ENCODE results near the gene COPZ2.

The COPZ2 gene

GRCh38 chr17:47986520-47986919 is 51.1 kb downstream of the COPZ2 start:
- no peak overlapping the region for H3K4me3 ChIP-seq (ENCODE audit: low read depth, low read length)
- DNase-seq (ENCODE audit: low read depth) = no peak
- TF ChIP-seq, protein P1, sequence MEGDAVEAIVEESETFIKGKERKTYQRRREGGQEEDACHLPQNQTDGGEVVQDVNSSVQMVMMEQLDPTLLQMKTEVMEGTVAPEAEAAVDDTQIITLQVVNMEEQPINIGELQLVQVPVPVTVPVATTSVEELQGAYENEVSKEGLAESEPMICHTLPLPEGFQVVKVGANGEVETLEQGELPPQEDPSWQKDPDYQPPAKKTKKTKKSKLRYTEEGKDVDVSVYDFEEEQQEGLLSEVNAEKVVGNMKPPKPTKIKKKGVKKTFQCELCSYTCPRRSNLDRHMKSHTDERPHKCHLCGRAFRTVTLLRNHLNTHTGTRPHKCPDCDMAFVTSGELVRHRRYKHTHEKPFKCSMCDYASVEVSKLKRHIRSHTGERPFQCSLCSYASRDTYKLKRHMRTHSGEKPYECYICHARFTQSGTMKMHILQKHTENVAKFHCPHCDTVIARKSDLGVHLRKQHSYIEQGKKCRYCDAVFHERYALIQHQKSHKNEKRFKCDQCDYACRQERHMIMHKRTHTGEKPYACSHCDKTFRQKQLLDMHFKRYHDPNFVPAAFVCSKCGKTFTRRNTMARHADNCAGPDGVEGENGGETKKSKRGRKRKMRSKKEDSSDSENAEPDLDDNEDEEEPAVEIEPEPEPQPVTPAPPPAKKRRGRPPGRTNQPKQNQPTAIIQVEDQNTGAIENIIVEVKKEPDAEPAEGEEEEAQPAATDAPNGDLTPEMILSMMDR (IDR thresholded peaks at IDR 0.05; ENCODE audit: insufficient read depth, low read depth, low read length, missing control alignments) = no peak

DNA sequence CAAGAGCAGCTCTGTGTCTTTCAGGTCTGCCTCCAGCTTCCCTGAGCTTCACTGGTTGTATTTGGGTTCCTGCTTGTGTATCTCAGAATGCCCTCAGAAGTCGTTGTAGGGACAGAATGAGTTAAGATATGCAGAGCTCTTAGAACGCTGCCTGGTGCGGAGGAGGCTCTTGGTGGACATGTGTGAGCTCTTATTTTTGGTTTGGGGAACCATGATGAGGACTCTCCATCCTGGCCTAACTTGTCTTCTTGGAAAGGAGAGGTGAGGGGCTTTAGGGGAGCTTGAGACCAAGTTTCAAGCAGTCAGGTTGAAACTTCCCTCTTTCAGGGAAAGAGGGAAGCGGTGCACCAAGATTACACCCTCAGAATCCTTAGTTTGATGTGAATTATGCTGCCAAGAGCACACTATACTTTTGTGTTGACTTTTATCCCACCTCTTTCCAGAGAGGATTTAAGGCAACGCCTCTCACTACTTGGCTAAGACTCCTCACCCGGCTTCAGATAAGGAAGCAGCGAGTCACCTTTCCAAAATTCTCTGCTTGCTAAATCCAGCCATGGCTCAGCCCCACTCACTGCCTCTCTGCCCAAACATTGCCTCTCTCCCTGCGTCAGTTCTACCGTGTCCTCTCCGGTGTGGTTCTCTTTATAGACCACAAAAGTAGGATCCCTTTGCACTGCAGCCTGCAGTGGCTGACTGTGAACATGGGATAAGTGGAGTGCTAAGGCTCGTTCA is 53.9 kb downstream of the COPZ2 start:
- TF ChIP-seq, protein P1 (IDR thresholded peaks at IDR 0.05; ENCODE audit: insufficient read depth, low read depth, low read length, missing control alignments) = no peak
- no peak for DNase-seq (ENCODE audit: low read depth)
- H3K4me3 ChIP-seq (ENCODE audit: low read depth, low read length) = no peak overlapping the region

GRCh38 chr17:47982645-47983390 is 54.8 kb downstream of the COPZ2 start:
- no peak for DNase-seq (ENCODE audit: low read depth)
- TF ChIP-seq, protein P1 (IDR thresholded peaks at IDR 0.05; ENCODE audit: insufficient read depth, low read depth, low read length, missing control alignments) = no peak
- no peak overlapping the region for H3K4me3 ChIP-seq (ENCODE audit: low read depth, low read length)

GRCh38 chr17:47982091-47982617 is 55.4 kb downstream of the COPZ2 start:
- no peak for DNase-seq (ENCODE audit: low read depth)
- no peak overlapping the region for H3K4me3 ChIP-seq (ENCODE audit: low read depth, low read length)
- TF ChIP-seq, protein P1 (IDR thresholded peaks at IDR 0.05; ENCODE audit: insufficient read depth, low read depth, low read length, missing control alignments) = no peak

- DNase-seq (ENCODE audit: low read depth) = no peak
- H3K4me3 ChIP-seq (ENCODE audit: low read depth, low read length) = no peak overlapping the region
- TF ChIP-seq, protein P1 (IDR thresholded peaks at IDR 0.05; ENCODE audit: insufficient read depth, low read depth, low read length, missing control alignments) = no peak
Measured at GRCh38 chr17:47981462-47981861, 56.1 kb downstream of the COPZ2 start.

- TF ChIP-seq, protein P1 (IDR thresholded peaks at IDR 0.05; ENCODE audit: insufficient read depth, low read depth, low read length, missing control alignments) = no peak
- H3K4me3 ChIP-seq (ENCODE audit: low read depth, low read length) = no peak overlapping the region
- no peak for DNase-seq (ENCODE audit: low read depth)
Measured at GRCh38 chr17:47980541-47980940, 57.1 kb downstream of the COPZ2 start.
